Stomach smooth muscle (tissue), 2 donors: ENCODE data around the gene NXN.
"Not testable (repeated sequence)": the region's sequence is repeated elsewhere in the genome, so short reads cannot be mapped to it uniquely, and the experiment has no call there.

ENCODE experiments used
- H3K27ac ChIP-seq: one replicate; pipeline ENCODE4 v1.7.0; 2013; ENCODE audit warnings: mild to moderate bottlenecking, low read length, inconsistent platforms
- H3K27me3 ChIP-seq, 2 donors: one replicate each; pipeline ENCODE4 v1.7.0; 2013; ENCODE audit warnings: low read length in 2 of 2; ENCODE audit not compliant: insufficient read depth in 2 of 2, control insufficient read depth in 1 of 2
- H3K36me3 ChIP-seq, 2 donors: one replicate each; pipeline ENCODE4 v1.7.0; 2013; ENCODE audit warnings: low read length in 2 of 2; ENCODE audit not compliant: control insufficient read depth in 2 of 2, insufficient read depth in 2 of 2
- H3K4me1 ChIP-seq: one replicate; pipeline ENCODE4 v1.7.0; 2013; ENCODE audit warnings: low read length; ENCODE audit not compliant: control insufficient read depth, insufficient read depth
- H3K4me3 ChIP-seq, 2 donors: one replicate each; pipeline ENCODE4 v1.7.0; 2013; ENCODE audit warnings: low read length in 2 of 2
- H3K9ac ChIP-seq, 2 donors: one replicate each; pipeline ENCODE4 v1.7.0; 2013; ENCODE audit warnings: low read length in 2 of 2, mild to moderate bottlenecking in 1 of 2
- H3K9me3 ChIP-seq, 2 donors: one replicate each; pipeline ENCODE4 v1.7.0; 2013; ENCODE audit warnings: low read length in 2 of 2; ENCODE audit not compliant: control insufficient read depth in 2 of 2
- donor health status: healthy.
- donor health status: Pancreatic carcinoma.

Gene NXN

DNA sequence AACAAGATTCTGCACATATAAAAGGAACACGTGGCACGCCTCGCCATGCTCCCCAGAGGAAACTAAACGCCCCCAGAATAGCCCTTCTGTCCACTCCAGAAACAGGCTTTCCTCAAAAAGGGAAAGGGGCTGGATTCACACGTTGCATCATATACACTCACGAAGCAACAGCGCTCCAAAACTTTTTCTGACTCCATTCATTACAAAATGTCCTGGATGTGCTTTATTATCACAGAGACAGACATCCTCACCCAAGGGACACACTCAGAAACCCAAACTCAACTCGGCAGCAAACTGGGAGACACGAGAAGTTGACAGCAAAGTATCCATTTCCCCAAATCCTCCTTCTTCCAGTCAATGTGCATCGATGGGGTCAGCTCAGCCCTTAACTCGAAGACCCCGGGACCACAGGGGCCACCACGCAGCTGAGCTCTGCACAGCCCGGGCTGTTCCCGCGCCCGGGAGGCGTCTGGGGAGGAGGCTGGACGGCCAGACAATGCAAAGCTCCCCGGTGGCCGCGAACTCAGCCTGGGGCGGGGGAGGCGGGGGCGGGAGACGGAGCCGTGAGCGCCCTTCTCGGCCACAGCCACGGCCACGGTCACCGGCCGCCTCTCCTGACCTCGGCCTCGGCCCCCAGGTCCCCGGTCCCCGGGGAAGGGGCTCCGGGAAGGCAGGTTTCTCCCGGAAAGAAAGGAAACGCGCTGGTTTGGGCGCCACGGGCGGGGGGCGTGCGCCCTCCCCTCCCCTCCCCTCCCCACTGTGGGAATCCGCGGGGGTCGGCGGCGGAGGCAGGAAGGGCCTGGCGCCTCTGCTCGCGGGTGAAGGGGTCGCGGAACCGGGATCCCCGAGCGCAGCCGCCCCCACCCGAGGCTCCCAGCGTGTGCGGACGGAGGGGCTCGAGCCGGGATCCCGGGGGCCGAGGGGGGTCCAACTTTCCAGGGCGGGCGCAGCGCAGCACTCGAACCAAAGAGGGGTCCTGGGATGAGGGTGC lies 1.2 kb downstream of the NXN start:
- H3K36me3 ChIP-seq = no peaks in the 10 kb centered on the region
- no peaks in the 10 kb centered on the region for H3K9me3 ChIP-seq
- H3K27me3 ChIP-seq = no peaks in the 10 kb centered on the region
- peak overlapping the region; percentile 85 to 90 for H3K4me3 ChIP-seq
- peak overlapping the region; percentile 81 for H3K27ac ChIP-seq
- H3K9ac ChIP-seq = peak overlapping the region; percentile 64 to 72
- peaks cover 20% of the 10 kb centered on the region for H3K4me1 ChIP-seq

DNA sequence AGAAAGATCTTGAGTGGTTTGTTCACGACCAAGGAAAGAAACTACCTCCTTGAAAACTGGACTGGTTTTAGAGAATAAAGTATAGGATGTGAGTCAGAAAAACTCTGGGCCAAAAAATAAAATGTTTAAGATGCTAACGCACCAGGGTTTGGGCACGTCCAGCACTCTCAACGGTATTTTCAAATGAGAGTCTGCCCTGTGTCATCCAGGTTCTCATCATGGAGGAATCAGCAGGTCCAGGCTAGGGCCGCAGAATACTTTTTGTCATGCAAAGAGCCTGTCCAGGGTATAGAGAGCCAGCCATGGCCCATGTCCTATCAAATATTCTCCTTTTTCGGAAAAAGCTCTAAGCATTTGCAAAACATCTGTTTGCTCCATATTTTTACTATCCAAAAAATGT lies 2.4 kb downstream of the NXN start:
- Histone ChIP-seq H3K4me3 (peak overlapping the region; percentile 30 to 90), H3K9ac (peak overlapping the region in 1 of 2 donors; percentile 72), H3K9me3 (no peaks in the 10 kb centered on the region), H3K27ac (peak overlapping the region; percentile 81), H3K36me3 (no peaks in the 10 kb centered on the region), H3K27me3 (no peaks in the 10 kb centered on the region), H3K4me1 (peaks cover 20% of the 10 kb centered on the region)

DNA sequence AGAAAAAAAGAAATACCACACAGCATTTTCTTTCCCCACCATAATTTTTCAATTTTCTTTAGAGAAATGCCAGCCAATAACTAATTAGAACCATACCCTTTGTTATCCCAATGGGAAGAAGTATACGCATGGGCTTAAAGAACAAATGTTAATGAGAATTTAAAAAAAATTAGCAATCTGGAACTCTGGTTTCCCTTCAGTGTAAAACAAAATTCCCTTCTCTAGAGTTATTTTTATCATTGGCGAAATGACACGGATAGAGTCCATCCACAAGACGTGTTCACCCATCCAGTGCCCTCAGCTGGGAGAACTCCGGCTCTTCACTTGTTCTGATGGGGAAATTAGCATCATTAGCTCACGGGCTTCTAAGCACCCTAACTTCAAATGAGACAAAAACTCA lies 3.3 kb downstream of the NXN start:
- Histone ChIP-seq H3K4me1 (peaks cover 20% of the 10 kb centered on the region), H3K9ac (no peak overlapping the region), H3K27ac (no peak overlapping the region), H3K9me3 (no peaks in the 10 kb centered on the region), H3K4me3 (peak overlapping the region in 1 of 2 donors; percentile 40), H3K27me3 (no peaks in the 10 kb centered on the region), H3K36me3 (no peaks in the 10 kb centered on the region)

DNA sequence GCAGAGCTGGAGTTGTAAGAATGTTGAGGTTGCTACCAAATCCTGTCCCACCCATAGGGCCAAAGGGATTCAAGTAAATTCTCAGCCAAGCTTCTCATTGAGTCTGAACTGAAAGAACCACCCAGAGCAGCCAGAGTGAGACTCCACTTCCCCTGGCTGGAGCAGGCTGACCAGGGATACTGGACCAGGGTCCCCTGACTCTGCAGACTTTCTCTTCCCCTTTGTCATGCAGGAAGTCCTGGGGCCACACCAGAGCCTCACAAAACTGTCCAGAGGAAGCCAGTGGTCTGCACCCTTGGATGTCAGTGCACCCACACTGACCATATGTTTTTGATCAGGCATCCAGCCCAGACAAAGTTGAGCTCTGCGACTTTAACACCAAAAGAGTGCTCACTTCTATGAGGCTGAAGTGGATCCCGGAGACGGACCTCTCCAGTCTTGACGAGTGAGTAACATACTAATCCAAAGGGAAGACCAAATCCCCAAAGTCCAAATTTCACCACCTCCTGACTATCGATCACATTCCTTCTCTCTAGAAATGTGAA lies 4.1 kb downstream of the NXN start:
- Histone ChIP-seq H3K36me3 (no peaks in the 10 kb centered on the region), H3K9ac (no peak overlapping the region), H3K27me3 (no peaks in the 10 kb centered on the region), H3K4me1 (peaks cover 22% of the 10 kb centered on the region), H3K4me3 (peak overlapping the region in 1 of 2 donors; percentile 49), H3K27ac (peak overlapping the region; percentile 41), H3K9me3 (no peaks in the 10 kb centered on the region)

DNA sequence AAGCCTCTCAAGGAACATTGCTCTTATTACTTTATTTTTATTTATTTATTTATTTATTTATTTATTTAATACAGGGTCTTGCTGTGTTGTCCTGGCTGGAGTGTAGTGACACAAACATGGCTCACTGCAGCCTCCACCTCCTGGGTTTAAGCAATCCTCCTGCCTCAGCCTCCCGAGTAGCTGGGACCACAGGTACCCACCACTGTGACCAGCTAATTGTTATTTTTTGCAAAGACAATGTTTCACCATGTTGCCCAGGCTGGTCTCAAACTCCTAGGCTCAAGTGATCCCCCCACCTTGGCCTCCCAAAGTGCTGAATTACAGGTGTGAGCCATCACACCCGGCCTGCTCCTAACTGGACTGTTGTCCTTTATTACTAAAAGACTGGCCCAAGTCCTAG lies 4.8 kb downstream of the NXN start:
- peak overlapping the region; percentile 41 for H3K27ac ChIP-seq
- not testable (repeated sequence) for H3K27me3 ChIP-seq

DNA sequence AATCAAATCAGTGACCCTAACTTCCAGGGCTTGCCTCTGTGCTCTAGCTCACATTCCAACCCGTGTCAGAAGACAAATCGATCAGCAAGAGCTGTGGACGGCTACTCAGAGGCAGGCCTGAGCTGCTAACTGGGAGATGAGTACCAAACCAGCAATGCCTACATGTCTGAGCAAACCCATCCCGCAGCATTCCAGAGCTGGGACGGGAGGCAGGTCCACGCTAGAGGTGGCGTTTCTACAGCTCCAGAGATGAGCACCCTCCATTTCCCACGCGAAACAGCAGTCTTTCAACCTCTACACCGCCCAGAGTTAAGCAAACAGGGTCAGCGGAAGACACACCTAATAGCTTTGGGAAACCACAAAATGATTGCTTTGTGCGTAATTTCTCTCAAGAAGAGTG lies 6.5 kb downstream of the NXN start:
- no peaks in the 10 kb centered on the region for H3K9me3 ChIP-seq
- no peak overlapping the region for H3K9ac ChIP-seq
- H3K4me1 ChIP-seq = peaks cover 31% of the 10 kb centered on the region
- no peak overlapping the region for H3K27ac ChIP-seq
- H3K27me3 ChIP-seq = no peaks in the 10 kb centered on the region
- no peak overlapping the region for H3K4me3 ChIP-seq
- H3K36me3 ChIP-seq = no peaks in the 10 kb centered on the region

More for the DNA sequence above, 4.8 kb downstream of the NXN start:
- not testable (repeated sequence) for H3K9me3 ChIP-seq, H3K36me3 ChIP-seq, H3K4me3 ChIP-seq, H3K9ac ChIP-seq
- H3K4me1 ChIP-seq = peaks cover 22% of the 10 kb centered on the region

DNA sequence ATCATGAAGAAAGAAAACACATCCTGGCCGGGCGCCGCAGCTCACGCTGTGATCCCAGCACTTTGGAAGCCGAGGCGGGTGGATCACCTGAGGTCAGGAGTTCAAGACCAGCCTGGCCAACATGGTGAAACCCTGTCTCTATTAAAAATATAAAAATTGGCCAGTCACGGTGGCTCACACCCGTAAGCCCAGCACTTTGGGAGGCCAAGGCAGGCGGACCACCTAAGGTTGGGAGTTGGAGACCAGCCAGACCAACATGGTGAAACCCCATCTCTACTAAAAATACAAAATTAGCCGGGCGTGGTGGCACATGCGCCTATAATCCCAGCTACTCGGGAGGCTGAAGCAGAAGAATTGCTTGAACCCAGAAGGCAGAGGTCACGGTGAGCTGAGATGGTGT lies 7.7 kb downstream of the NXN start:
- not testable (repeated sequence) for H3K9ac ChIP-seq, H3K27ac ChIP-seq, H3K9me3 ChIP-seq, H3K27me3 ChIP-seq, H3K4me3 ChIP-seq, H3K36me3 ChIP-seq
- H3K4me1 ChIP-seq = peaks cover 36% of the 10 kb centered on the region

DNA sequence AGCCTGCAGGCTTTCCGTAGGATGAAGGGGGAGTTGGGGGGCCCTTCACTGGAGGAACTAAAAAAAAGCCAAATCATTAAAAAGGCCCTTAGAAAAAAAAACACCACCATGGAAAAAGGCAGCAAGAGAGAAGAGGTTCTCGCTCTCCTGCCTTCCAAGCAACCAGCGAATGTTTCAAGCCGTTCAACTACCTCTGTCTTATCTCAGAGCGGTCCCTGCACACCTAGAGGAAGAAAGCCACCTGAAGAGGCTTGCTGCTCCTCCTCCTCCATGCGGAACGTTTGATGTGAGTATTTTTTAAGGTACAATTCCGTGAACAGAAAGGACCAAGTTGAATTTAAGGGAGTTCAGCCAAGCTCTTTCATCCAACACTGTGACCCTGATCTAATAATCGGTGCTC lies 9.2 kb downstream of the NXN start:
- Histone ChIP-seq H3K4me3 (peak overlapping the region; percentile 73 to 80), H3K4me1 (peaks cover 39% of the 10 kb centered on the region), H3K9me3 (no peaks in the 10 kb centered on the region), H3K36me3 (no peaks in the 10 kb centered on the region), H3K27ac (peak overlapping the region; percentile 77), H3K27me3 (no peaks in the 10 kb centered on the region), H3K9ac (peak overlapping the region; percentile 42 to 70)

DNA sequence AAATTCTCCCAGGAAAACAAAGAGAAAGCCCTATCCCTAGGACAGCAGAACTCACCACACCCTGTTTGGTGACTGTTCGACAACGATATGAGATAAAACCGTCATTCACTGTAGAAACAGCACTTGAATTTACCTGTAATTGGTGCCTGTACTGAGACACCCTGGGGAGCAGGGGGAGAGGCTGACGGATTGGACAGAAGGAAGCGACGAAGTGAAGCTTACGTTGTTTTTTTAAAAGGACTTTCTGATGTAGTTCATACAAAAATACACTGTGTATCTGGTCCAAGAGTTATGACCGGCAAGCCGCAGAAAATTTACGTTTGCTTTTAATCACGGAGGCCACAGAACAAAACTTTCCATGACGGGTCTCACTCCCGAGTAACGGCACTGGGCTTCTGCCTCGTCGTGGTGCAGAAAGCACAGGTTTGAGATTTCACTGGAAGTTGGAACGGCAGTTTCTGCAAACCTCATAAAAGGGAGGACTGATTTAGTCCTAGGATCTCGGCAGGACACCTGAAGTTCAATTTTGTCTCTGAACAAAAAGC lies 9.7 kb downstream of the NXN start:
- Histone ChIP-seq H3K4me1 (peaks cover 39% of the 10 kb centered on the region), H3K9ac (peak overlapping the region; percentile 70 to 82), H3K36me3 (no peaks in the 10 kb centered on the region), H3K27me3 (no peaks in the 10 kb centered on the region), H3K4me3 (peak overlapping the region; percentile 73 to 80), H3K27ac (peak overlapping the region; percentile 77), H3K9me3 (no peaks in the 10 kb centered on the region)

DNA sequence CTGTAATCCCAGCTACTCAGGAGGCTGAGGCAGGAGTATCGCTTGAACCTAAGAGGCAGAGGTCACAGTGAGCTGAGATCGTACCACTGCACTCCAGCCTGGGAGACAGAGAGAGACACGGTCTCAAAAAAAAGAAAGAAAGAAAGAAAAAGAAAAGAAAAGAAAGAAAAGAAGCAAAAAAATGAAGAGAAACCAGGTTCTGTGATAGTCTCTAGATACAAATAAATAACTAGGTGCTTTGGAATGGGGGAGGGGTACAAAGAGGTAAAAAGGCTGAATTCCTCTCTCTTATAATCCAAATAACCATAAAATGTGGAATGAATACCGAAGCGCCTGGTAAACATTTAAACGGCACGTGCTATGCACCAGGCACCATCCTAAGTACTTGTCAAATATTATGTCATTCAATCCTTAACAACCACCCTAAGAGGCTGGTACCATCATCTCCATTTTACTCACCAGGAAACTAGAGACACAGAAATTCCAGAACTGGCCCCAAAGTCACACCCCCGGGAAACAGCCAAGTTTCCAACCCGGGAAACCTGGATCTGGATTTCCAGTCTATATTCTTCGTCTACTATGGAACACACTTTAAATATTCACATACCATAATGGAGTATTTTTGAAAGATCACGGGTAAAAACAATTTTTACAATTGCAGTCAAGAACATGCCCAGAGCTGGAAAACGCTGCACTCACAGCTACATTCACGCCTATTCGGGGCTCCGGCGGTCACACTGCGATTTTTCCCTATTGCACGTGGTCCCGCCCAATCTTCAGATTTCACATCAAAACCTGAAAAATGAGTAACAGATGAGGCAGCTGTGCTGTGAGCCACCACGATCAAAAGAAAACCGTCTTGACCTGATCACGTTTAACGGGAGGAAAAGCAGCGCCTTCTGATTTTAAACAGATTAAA lies 10.5 kb downstream of the NXN start:
- Histone ChIP-seq H3K4me3 (peak overlapping the region; percentile 73 to 80), H3K9me3 (no peaks in the 10 kb centered on the region), H3K9ac (peak overlapping the region; percentile 70 to 82), H3K27ac (peak overlapping the region; percentile 77), H3K27me3 (no peaks in the 10 kb centered on the region), H3K4me1 (peaks cover 42% of the 10 kb centered on the region), H3K36me3 (no peaks in the 10 kb centered on the region)
